Ishikawa (cell line): ENCODE results near the gene INPP4B.

Source experiments
- CEBPB ChIP-seq: IDR thresholded peaks from 2 replicates; pipeline ENCODE4 v1.6.1; 2012
- EP300 ChIP-seq: IDR thresholded peaks from 2 replicates; pipeline ENCODE4 v1.6.1; 2012; ENCODE audit warnings: borderline replicate concordance
- REST ChIP-seq: IDR thresholded peaks from 2 replicates; pipeline ENCODE4 v1.6.1; 2012; ENCODE audit warnings: low read depth, mild to moderate bottlenecking
- TEAD4 ChIP-seq: IDR thresholded peaks from 2 replicates; pipeline ENCODE4 v1.6.1; 2012
- YY1 ChIP-seq: IDR thresholded peaks from 2 replicates; pipeline ENCODE4 v1.6.1; 2012; ENCODE audit warnings: low read depth
- ZBTB7A ChIP-seq: IDR thresholded peaks from 2 replicates; pipeline ENCODE4 v1.6.1; 2012; ENCODE audit warnings: low read depth
- TF ChIP-seq, protein P1 (sequence below): IDR thresholded peaks from 2 replicates; pipeline ENCODE4 v1.6.1; 2012

DNA sequence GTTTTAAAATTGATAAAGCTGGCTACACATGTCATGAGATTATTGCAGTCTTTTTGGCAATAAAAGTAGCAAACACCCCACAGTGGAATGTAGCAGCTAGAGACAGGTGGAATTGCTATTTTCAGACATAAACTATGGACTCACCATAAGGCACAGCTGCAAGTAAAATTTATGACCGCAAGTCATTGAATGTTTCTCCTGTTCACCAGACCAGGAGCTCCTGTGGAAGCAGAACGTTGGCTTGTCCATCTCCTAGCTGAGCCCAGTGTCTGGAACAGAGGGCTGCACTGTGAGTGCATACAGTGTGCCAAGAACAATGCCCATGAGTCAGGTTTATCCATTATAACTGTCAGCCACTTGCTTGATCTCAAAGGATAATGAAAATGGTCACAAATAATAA lies 538.2 kb downstream of the INPP4B start:
- TF ChIP-seq EP300 (peak; percentile 78), TEAD4 (peak; percentile 56), CEBPB (no peak), REST (no peak), ZBTB7A (no peak), YY1 (no peak)
- TF ChIP-seq, protein P1, sequence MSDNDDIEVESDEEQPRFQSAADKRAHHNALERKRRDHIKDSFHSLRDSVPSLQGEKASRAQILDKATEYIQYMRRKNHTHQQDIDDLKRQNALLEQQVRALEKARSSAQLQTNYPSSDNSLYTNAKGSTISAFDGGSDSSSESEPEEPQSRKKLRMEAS = 0 out of 2 replicates have a peak, but pooled peaks have one; percentile 10
